Sigmoid colon (tissue), 4 donors: ENCODE results near the gene ETV6.

Experiments
- POLR2A ChIP-seq, 2 donors: fragments of 450-650 bp; IDR thresholded peaks; one replicate each; pipeline ENCODE4 v1.6.1; 2016; ENCODE audit warnings: antibody characterized with exemption in 2 of 2, mild to moderate bottlenecking in 2 of 2, moderate library complexity in 2 of 2
- POLR2AphosphoS5 ChIP-seq, 4 donors: sonication (generic); formaldehyde crosslinking; IDR thresholded peaks; one replicate each; pipeline ENCODE4 v1.6.1; 2017; ENCODE audit warnings: antibody characterized with exemption in 4 of 4
- TF ChIP-seq, protein P1 (sequence below), 4 experiments: fragments of 450-650 bp in 3 of 4; fragments of 200-600 bp in 1 of 4; IDR thresholded peaks; one replicate each; pipeline ENCODE4 v1.5.1; 2016 to 2019; ENCODE audit warnings: antibody characterized with exemption in 4 of 4, mild to moderate bottlenecking in 3 of 4, moderate library complexity in 2 of 4

DNA sequence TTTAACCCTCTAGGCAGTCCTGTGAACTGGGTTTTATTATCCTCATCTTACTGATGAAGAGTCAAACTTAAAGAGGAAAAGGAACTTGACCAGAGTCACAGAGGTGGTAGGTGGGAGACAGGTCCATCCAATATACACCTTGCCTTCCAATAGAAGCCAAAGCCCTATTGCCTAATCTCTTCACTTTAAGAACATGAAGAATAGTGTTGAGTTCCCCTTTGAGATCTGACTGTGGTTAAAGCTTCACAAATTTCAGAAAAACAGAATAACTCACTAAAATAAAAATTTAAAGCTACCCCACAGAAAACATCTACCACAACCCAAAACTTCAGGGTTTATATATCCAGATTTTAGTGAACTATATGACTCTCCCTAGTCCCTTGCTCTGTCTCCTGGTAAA is 115.4 kb downstream of the ETV6 start:
- TF ChIP-seq, protein P1, sequence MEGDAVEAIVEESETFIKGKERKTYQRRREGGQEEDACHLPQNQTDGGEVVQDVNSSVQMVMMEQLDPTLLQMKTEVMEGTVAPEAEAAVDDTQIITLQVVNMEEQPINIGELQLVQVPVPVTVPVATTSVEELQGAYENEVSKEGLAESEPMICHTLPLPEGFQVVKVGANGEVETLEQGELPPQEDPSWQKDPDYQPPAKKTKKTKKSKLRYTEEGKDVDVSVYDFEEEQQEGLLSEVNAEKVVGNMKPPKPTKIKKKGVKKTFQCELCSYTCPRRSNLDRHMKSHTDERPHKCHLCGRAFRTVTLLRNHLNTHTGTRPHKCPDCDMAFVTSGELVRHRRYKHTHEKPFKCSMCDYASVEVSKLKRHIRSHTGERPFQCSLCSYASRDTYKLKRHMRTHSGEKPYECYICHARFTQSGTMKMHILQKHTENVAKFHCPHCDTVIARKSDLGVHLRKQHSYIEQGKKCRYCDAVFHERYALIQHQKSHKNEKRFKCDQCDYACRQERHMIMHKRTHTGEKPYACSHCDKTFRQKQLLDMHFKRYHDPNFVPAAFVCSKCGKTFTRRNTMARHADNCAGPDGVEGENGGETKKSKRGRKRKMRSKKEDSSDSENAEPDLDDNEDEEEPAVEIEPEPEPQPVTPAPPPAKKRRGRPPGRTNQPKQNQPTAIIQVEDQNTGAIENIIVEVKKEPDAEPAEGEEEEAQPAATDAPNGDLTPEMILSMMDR (IDR thresholded peaks at IDR 0.05) = no peak
- TF ChIP-seq POLR2AphosphoS5 (IDR thresholded peaks at IDR 0.05) (no peak), POLR2A (IDR thresholded peaks at IDR 0.05) (no peak)
